Suprapubic skin (tissue), 3 donors: Measurements from ENCODE around the gene OCIAD1.
"Not testable (repeated sequence)": the region's sequence is repeated elsewhere in the genome, so short reads cannot be mapped to it uniquely, and the experiment has no call there.

Experiments used
- POLR2A ChIP-seq, 2 donors: fragments of 450-650 bp; IDR thresholded peaks; one replicate each; pipeline ENCODE4 v1.6.1; 2017; ENCODE audit warnings: antibody characterized with exemption in 2 of 2, mild to moderate bottlenecking in 2 of 2, moderate library complexity in 2 of 2
- TF ChIP-seq, protein P1 (sequence below), 2 donors: fragments of 200-600 bp in 1 of 2; fragments of 450-650 bp in 1 of 2; sonication (generic) in 1 of 2; IDR thresholded peaks; one replicate each; pipeline ENCODE4 v1.5.1; 2016 to 2019; ENCODE audit warnings: antibody characterized with exemption in 2 of 2, mild to moderate bottlenecking in 1 of 2, moderate library complexity in 1 of 2

DNA sequence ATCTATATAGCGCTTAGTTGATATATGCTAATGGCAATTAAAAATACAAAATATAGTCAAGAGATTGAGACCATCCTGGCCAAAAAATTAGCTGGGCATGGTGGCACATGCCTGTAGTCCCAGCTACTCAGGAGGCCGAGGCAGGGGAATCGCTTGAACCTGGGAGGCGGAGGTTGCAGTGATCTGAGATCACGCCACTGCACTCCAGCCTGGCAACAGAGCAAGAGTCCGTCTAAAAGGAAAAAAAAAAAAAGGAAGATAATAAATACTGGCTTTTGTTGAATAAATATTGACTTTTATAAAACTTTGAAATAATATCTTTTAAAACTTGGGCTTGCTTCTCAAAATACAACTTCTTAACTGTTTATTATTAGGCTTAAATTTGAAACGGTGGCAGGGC is 14.6 kb upstream of the OCIAD1 start:
- TF ChIP-seq, protein P1, sequence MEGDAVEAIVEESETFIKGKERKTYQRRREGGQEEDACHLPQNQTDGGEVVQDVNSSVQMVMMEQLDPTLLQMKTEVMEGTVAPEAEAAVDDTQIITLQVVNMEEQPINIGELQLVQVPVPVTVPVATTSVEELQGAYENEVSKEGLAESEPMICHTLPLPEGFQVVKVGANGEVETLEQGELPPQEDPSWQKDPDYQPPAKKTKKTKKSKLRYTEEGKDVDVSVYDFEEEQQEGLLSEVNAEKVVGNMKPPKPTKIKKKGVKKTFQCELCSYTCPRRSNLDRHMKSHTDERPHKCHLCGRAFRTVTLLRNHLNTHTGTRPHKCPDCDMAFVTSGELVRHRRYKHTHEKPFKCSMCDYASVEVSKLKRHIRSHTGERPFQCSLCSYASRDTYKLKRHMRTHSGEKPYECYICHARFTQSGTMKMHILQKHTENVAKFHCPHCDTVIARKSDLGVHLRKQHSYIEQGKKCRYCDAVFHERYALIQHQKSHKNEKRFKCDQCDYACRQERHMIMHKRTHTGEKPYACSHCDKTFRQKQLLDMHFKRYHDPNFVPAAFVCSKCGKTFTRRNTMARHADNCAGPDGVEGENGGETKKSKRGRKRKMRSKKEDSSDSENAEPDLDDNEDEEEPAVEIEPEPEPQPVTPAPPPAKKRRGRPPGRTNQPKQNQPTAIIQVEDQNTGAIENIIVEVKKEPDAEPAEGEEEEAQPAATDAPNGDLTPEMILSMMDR (IDR thresholded peaks at IDR 0.05), result not testable (repeated sequence)
- not testable (repeated sequence) for TF ChIP-seq POLR2A (IDR thresholded peaks at IDR 0.05)
